Measurements from ENCODE around the gene WSCD1. TPM values are rescaled to one million over a fixed set of nuclear protein-coding genes. Genes with fewer than 3 reads are reported as not detected.

WSCD1 gene
- polyA plus RNA-seq, 4 donors, result 1.7 to 5.0 (median 3.1) TPM

GRCh38 chr17:6035801-6036394 is 34.3 kb upstream of the WSCD1 start:
- Histone ChIP-seq H3K4me3 (ENCODE audit: low read depth in 1 of 3, low read length in 3 of 3) (no peak overlapping the region), H3K9me3 (ENCODE audit: control insufficient read depth in 2 of 2, insufficient read depth in 1 of 2, low read depth in 1 of 2, low read length in 1 of 2) (no peaks in the 10 kb centered on the region), H3K27me3 (ENCODE audit: control insufficient read depth in 3 of 3, insufficient read depth in 3 of 3, low read length in 3 of 3) (peaks cover 0 to 9% (median 4%) of the 10 kb centered on the region in 3 donors), H3K4me1 (ENCODE audit: control insufficient read depth in 3 of 3, insufficient read depth in 2 of 3, low read depth in 1 of 3, low read length in 2 of 3) (no peaks in the 10 kb centered on the region), H3K36me3 (ENCODE audit: control insufficient read depth in 3 of 3, insufficient read depth in 2 of 3, low read depth in 1 of 3, low read length in 3 of 3) (no peaks in the 10 kb centered on the region), H3K27ac (ENCODE audit: low read depth in 1 of 3, low read length in 2 of 3) (no peak overlapping the region)
- 63 to 76% (median 66%) methylated on average over 7 of the region's 7 CpGs for WGBS, 3 donors
- no peak for DNase-seq
- FAIRE-seq, result no peak

GRCh38 chr17:6040504-6040903 is 29.7 kb upstream of the WSCD1 start:
- no peak for FAIRE-seq
- Histone ChIP-seq H3K4me3 (ENCODE audit: low read depth in 1 of 3, low read length in 3 of 3) (no peak overlapping the region), H3K27me3 (ENCODE audit: control insufficient read depth in 3 of 3, insufficient read depth in 3 of 3, low read length in 3 of 3) (peaks cover 0 to 6% (median 4%) of the 10 kb centered on the region in 3 donors), H3K4me1 (ENCODE audit: control insufficient read depth in 3 of 3, insufficient read depth in 2 of 3, low read depth in 1 of 3, low read length in 2 of 3) (no peaks in the 10 kb centered on the region), H3K36me3 (ENCODE audit: control insufficient read depth in 3 of 3, insufficient read depth in 2 of 3, low read depth in 1 of 3, low read length in 3 of 3) (no peaks in the 10 kb centered on the region), H3K27ac (ENCODE audit: low read depth in 1 of 3, low read length in 2 of 3) (no peak overlapping the region), H3K9me3 (ENCODE audit: control insufficient read depth in 2 of 2, insufficient read depth in 1 of 2, low read depth in 1 of 2, low read length in 1 of 2) (no peaks in the 10 kb centered on the region)
- 72 to 82% (median 78%) methylated on average over 13 of the region's 13 CpGs for WGBS, 3 donors
- DNase-seq, result no peak

GRCh38 chr17:6041246-6041645 is 28.9 kb upstream of the WSCD1 start:
- H3K9me3 ChIP-seq (ENCODE audit: control insufficient read depth in 2 of 2, insufficient read depth in 1 of 2, low read depth in 1 of 2, low read length in 1 of 2), result no peaks in the 10 kb centered on the region
- FAIRE-seq, result no peak
- H3K27ac ChIP-seq (ENCODE audit: low read depth in 1 of 3, low read length in 2 of 3), result no peak overlapping the region
- no peaks in the 10 kb centered on the region for H3K36me3 ChIP-seq (ENCODE audit: control insufficient read depth in 3 of 3, insufficient read depth in 2 of 3, low read depth in 1 of 3, low read length in 3 of 3)
- no peak for DNase-seq
- peaks cover 0 to 6% (median 0%) of the 10 kb centered on the region in 3 donors for H3K27me3 ChIP-seq (ENCODE audit: control insufficient read depth in 3 of 3, insufficient read depth in 3 of 3, low read length in 3 of 3)
- no peak overlapping the region for H3K4me3 ChIP-seq (ENCODE audit: low read depth in 1 of 3, low read length in 3 of 3)
- no peaks in the 10 kb centered on the region for H3K4me1 ChIP-seq (ENCODE audit: control insufficient read depth in 3 of 3, insufficient read depth in 2 of 3, low read depth in 1 of 3, low read length in 2 of 3)
- 67 to 81% (median 77%) methylated on average over 13 of the region's 13 CpGs for WGBS, 3 donors

GRCh38 chr17:6043405-6043804 is 26.8 kb upstream of the WSCD1 start:
- Histone ChIP-seq H3K27me3 (ENCODE audit: control insufficient read depth in 3 of 3, insufficient read depth in 3 of 3, low read length in 3 of 3) (peaks cover 0 to 6% (median 0%) of the 10 kb centered on the region in 3 donors), H3K27ac (ENCODE audit: low read depth in 1 of 3, low read length in 2 of 3) (no peak overlapping the region), H3K4me3 (ENCODE audit: low read depth in 1 of 3, low read length in 3 of 3) (no peak overlapping the region), H3K9me3 (ENCODE audit: control insufficient read depth in 2 of 2, insufficient read depth in 1 of 2, low read depth in 1 of 2, low read length in 1 of 2) (no peaks in the 10 kb centered on the region), H3K36me3 (ENCODE audit: control insufficient read depth in 3 of 3, insufficient read depth in 2 of 3, low read depth in 1 of 3, low read length in 3 of 3) (no peaks in the 10 kb centered on the region), H3K4me1 (ENCODE audit: control insufficient read depth in 3 of 3, insufficient read depth in 2 of 3, low read depth in 1 of 3, low read length in 2 of 3) (no peaks in the 10 kb centered on the region)
- WGBS, 3 donors, result 64 to 70% (median 68%) methylated on average over 2 of the region's 2 CpGs
- DNase-seq, result no peak
- no peak for FAIRE-seq

DNA sequence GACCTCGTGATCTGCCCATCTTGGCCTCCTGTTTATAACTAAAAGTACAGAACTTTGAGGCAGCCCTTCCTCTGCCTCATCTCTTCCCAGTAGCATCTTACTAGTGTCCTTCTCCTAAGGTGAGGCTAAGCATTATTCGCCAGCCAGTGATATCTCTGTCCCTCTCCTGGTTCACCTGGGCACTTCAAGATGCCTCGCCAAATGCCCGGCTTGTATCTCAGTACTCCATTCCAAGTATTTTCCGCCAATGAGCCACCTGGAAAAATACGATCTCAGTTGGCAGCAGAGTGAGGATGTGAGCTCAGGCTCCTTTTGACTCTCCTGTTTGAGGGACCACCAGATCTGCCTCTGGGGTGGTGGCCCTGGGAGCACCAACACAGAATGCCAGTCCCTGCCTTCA is 25.9 kb upstream of the WSCD1 start:
- Histone ChIP-seq H3K4me1 (ENCODE audit: control insufficient read depth in 3 of 3, insufficient read depth in 2 of 3, low read depth in 1 of 3, low read length in 2 of 3) (no peaks in the 10 kb centered on the region), H3K36me3 (ENCODE audit: control insufficient read depth in 3 of 3, insufficient read depth in 2 of 3, low read depth in 1 of 3, low read length in 3 of 3) (no peaks in the 10 kb centered on the region), H3K9me3 (ENCODE audit: control insufficient read depth in 2 of 2, insufficient read depth in 1 of 2, low read depth in 1 of 2, low read length in 1 of 2) (no peaks in the 10 kb centered on the region), H3K27me3 (ENCODE audit: control insufficient read depth in 3 of 3, insufficient read depth in 3 of 3, low read length in 3 of 3) (peaks cover 0 to 6% (median 0%) of the 10 kb centered on the region in 3 donors), H3K4me3 (ENCODE audit: low read depth in 1 of 3, low read length in 3 of 3) (no peak overlapping the region), H3K27ac (ENCODE audit: low read depth in 1 of 3, low read length in 2 of 3) (no peak overlapping the region)
- 74 to 87% (median 80%) methylated on average over 6 of the region's 6 CpGs for whole genome bisulfite sequencing, 3 donors
- DNase-seq (no peak), FAIRE-seq (no peak)

DNA sequence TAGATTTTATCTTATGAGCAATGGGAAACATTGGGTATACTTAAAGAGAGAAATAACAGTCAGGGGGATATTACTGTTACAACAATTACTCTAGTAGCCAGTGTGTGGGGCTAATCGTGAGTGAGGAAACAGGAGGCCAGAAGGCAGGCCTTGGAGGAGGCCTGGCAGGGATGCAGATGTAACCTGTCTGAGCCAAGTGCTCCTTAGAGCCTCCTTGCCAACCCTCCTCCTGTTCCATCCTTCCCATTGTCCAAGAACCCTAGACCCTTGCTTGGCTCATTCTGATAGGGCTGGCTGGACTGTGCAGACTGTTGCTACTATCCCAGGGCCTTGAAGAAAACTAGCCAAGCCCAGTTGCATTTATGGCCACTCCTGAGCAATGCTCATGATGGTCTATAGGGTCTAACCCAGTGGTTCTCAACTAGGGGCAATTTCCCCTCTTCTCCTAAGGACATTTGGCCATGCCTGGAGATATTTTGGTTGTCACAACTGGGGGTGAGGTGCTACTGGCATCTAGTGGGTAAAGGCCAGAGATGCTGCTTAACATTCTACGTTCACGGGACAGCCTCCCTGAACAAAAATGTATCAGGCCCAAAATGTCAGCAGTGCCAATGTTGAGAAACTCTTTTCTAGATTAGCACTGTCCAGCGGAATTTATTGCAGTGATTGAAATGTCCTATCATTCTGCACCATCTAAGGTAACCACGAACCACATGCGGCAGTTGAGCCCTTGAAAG is 24.4 kb upstream of the WSCD1 start:
- Histone ChIP-seq H3K27ac (ENCODE audit: low read depth in 1 of 3, low read length in 2 of 3) (no peak overlapping the region), H3K27me3 (ENCODE audit: control insufficient read depth in 3 of 3, insufficient read depth in 3 of 3, low read length in 3 of 3) (peaks cover 0 to 3% (median 0%) of the 10 kb centered on the region in 3 donors), H3K9me3 (ENCODE audit: control insufficient read depth in 2 of 2, insufficient read depth in 1 of 2, low read depth in 1 of 2, low read length in 1 of 2) (no peaks in the 10 kb centered on the region), H3K36me3 (ENCODE audit: control insufficient read depth in 3 of 3, insufficient read depth in 2 of 3, low read depth in 1 of 3, low read length in 3 of 3) (no peaks in the 10 kb centered on the region), H3K4me1 (ENCODE audit: control insufficient read depth in 3 of 3, insufficient read depth in 2 of 3, low read depth in 1 of 3, low read length in 2 of 3) (no peaks in the 10 kb centered on the region), H3K4me3 (ENCODE audit: low read depth in 1 of 3, low read length in 3 of 3) (no peak overlapping the region)
- 83 to 87% (median 83%) methylated on average over 6 of the region's 6 CpGs for WGBS, 3 donors
- no peak for FAIRE-seq
- no peak for DNase-seq

DNA sequence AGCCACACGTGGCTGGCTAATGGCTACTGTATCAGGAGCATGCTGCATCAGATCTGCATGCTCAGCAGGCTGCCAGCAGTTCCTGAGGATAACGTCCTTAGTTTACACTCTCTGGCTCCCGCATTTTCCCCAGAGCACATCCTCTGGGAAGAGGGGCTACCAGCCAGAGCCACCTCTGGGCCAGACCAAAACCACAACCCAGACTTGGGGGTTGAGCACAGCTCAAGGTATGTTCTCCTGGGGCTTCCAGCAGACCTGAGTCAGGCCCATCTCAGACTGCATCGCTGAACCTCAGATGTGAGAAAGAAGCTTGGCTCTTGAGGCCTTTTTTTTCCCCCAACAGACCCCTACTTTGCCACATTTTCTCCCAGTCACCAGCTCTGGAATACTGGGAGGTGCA is 23.7 kb upstream of the WSCD1 start:
- Histone ChIP-seq H3K9me3 (ENCODE audit: control insufficient read depth in 2 of 2, insufficient read depth in 1 of 2, low read depth in 1 of 2, low read length in 1 of 2) (no peaks in the 10 kb centered on the region), H3K27me3 (ENCODE audit: control insufficient read depth in 3 of 3, insufficient read depth in 3 of 3, low read length in 3 of 3) (peaks cover 0 to 3% (median 0%) of the 10 kb centered on the region in 3 donors), H3K36me3 (ENCODE audit: control insufficient read depth in 3 of 3, insufficient read depth in 2 of 3, low read depth in 1 of 3, low read length in 3 of 3) (no peaks in the 10 kb centered on the region), H3K27ac (ENCODE audit: low read depth in 1 of 3, low read length in 2 of 3) (no peak overlapping the region), H3K4me1 (ENCODE audit: control insufficient read depth in 3 of 3, insufficient read depth in 2 of 3, low read depth in 1 of 3, low read length in 2 of 3) (no peaks in the 10 kb centered on the region), H3K4me3 (ENCODE audit: low read depth in 1 of 3, low read length in 3 of 3) (no peak overlapping the region)
- FAIRE-seq (no peak), DNase-seq (no peak)
- 65 to 70% (median 68%) methylated on average over 4 of the region's 4 CpGs for WGBS, 3 donors

DNA sequence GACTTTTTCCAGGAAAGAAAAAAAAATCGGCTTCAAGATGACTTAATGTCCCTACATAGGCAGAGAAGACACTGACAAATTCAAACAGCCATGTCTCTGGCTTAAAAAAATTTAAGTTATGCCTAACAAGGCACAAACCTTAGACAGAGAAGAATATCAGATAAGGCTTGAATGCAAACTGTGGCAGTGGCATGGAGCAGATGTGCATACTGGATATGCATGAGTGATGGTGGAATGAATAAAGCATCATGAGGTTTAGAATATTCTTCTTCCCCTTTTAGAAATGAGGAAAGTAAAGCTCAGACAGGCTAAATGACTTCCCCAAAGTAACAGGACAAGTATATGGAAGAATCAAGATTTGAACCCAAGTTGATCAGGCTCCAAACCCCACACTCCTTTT is 23.2 kb upstream of the WSCD1 start:
- no peak overlapping the region for H3K27ac ChIP-seq (ENCODE audit: low read depth in 1 of 3, low read length in 2 of 3)
- H3K27me3 ChIP-seq (ENCODE audit: control insufficient read depth in 3 of 3, insufficient read depth in 3 of 3, low read length in 3 of 3), result peaks cover 0 to 3% (median 0%) of the 10 kb centered on the region in 3 donors
- no peaks in the 10 kb centered on the region for H3K36me3 ChIP-seq (ENCODE audit: control insufficient read depth in 3 of 3, insufficient read depth in 2 of 3, low read depth in 1 of 3, low read length in 3 of 3)
- no peaks in the 10 kb centered on the region for H3K9me3 ChIP-seq (ENCODE audit: control insufficient read depth in 2 of 2, insufficient read depth in 1 of 2, low read depth in 1 of 2, low read length in 1 of 2)
- no peak overlapping the region for H3K4me3 ChIP-seq (ENCODE audit: low read depth in 1 of 3, low read length in 3 of 3)
- no peaks in the 10 kb centered on the region for H3K4me1 ChIP-seq (ENCODE audit: control insufficient read depth in 3 of 3, insufficient read depth in 2 of 3, low read depth in 1 of 3, low read length in 2 of 3)
- DNase-seq, result no peak
- 58 to 81% (median 59%) methylated on average over 1 of the region's 1 CpG for WGBS, 3 donors
- FAIRE-seq, result no peak

Measured in small intestine (tissue), 7 donors.